ENCODE data around the gene YAE1.

The YAE1 gene

GRCh38 chr7:39567294-39567693 is 1.1 kb downstream of the YAE1 start:
- Histone ChIP-seq H3K23ac (ENCODE audit: low read length) (no peak overlapping the region), H3K79me2 (ENCODE audit: control insufficient read depth, insufficient read depth, low read length, poor library complexity) (peaks cover 5% of the 10 kb centered on the region), H3K14ac (ENCODE audit: low read length) (no peak overlapping the region), H3K4me1 (ENCODE audit: control insufficient read depth in 1 of 2, insufficient read depth in 2 of 2, low read length in 2 of 2) (peaks cover 0 to 2% of the 10 kb centered on the region in 2 experiments), H2AFZ (ENCODE audit: insufficient read depth, low read length, poor library complexity) (no peak overlapping the region), H3K4ac (ENCODE audit: low read depth, low read length) (no peak overlapping the region), H2BK12ac (ENCODE audit: low read length) (no peak overlapping the region), H3K79me1 (ENCODE audit: low read length) (peaks cover 8% of the 10 kb centered on the region), H2BK120ac (ENCODE audit: insufficient read depth, low read length, poor library complexity) (no peak overlapping the region), H4K91ac (ENCODE audit: low read depth, low read length) (no peak overlapping the region), H3K18ac (ENCODE audit: low read length) (no peak overlapping the region), H4K8ac (ENCODE audit: low read depth, low read length) (no peak overlapping the region), H2BK5ac (ENCODE audit: low read depth, low read length, poor library complexity) (no peak overlapping the region), H3K36me3 (ENCODE audit: control insufficient read depth in 1 of 2, insufficient read depth in 2 of 2, low read length in 2 of 2) (peaks cover 2 to 3% of the 10 kb centered on the region in 2 experiments), H3K27ac (ENCODE audit: low read depth, low read length) (no peak overlapping the region), H3K4me3 (ENCODE audit: low read depth, low read length) (no peak overlapping the region), H3K9me3 (ENCODE audit: insufficient read depth, low read depth, low read length) (no peaks in the 10 kb centered on the region), H2AK5ac (ENCODE audit: low read length) (no peak overlapping the region), H3K4me2 (ENCODE audit: low read length) (peak overlapping the region; percentile 71), H3K27me3 (ENCODE audit: insufficient read depth, low read length) (no peaks in the 10 kb centered on the region), H3K9ac (ENCODE audit: low read length) (no peak overlapping the region), H4K12ac (ENCODE audit: low read depth, low read length) (no peak overlapping the region)
- no peak for DNase-seq
- no CpG with 5 or more reads among the region's 2 CpGs for WGBS (ENCODE audit: extremely low coverage, insufficient coverage, insufficient read length)

GRCh38 chr7:39574673-39575349 is 8.6 kb downstream of the YAE1 start:
- Histone ChIP-seq H3K9ac (ENCODE audit: low read length) (no peak overlapping the region), H4K91ac (ENCODE audit: low read depth, low read length) (no peak overlapping the region), H3K27me3 (ENCODE audit: insufficient read depth, low read length) (no peaks in the 10 kb centered on the region), H3K4me3 (ENCODE audit: low read depth, low read length) (no peak overlapping the region), H3K18ac (ENCODE audit: low read length) (no peak overlapping the region), H3K14ac (ENCODE audit: low read length) (no peak overlapping the region), H2AK5ac (ENCODE audit: low read length) (no peak overlapping the region), H3K23ac (ENCODE audit: low read length) (no peak overlapping the region), H3K79me2 (ENCODE audit: control insufficient read depth, insufficient read depth, low read length, poor library complexity) (no peaks in the 10 kb centered on the region), H2BK120ac (ENCODE audit: insufficient read depth, low read length, poor library complexity) (no peak overlapping the region), H2BK12ac (ENCODE audit: low read length) (no peak overlapping the region), H2AFZ (ENCODE audit: insufficient read depth, low read length, poor library complexity) (no peak overlapping the region), H4K8ac (ENCODE audit: low read depth, low read length) (no peak overlapping the region), H3K79me1 (ENCODE audit: low read length) (no peaks in the 10 kb centered on the region), H3K27ac (ENCODE audit: low read depth, low read length) (no peak overlapping the region), H3K4me2 (ENCODE audit: low read length) (no peak overlapping the region), H3K9me3 (ENCODE audit: insufficient read depth, low read depth, low read length) (peaks cover 6% of the 10 kb centered on the region), H3K4me1 (ENCODE audit: control insufficient read depth in 1 of 2, insufficient read depth in 2 of 2, low read length in 2 of 2) (peaks cover 2 to 5% of the 10 kb centered on the region in 2 experiments), H3K36me3 (ENCODE audit: control insufficient read depth in 1 of 2, insufficient read depth in 2 of 2, low read length in 2 of 2) (peaks cover 9 to 15% of the 10 kb centered on the region in 2 experiments), H4K12ac (ENCODE audit: low read depth, low read length) (no peak overlapping the region), H3K4ac (ENCODE audit: low read depth, low read length) (no peak overlapping the region), H2BK5ac (ENCODE audit: low read depth, low read length, poor library complexity) (no peak overlapping the region)
- WGBS (ENCODE audit: extremely low coverage, insufficient coverage, insufficient read length) = no CpG with 5 or more reads among the region's 2 CpGs
- peak; percentile 42 to 68 for DNase-seq

- H3K14ac ChIP-seq (ENCODE audit: low read length) = no peak overlapping the region
- H3K4me2 ChIP-seq (ENCODE audit: low read length) = no peak overlapping the region
- peaks cover 6% of the 10 kb centered on the region for H3K9me3 ChIP-seq (ENCODE audit: insufficient read depth, low read depth, low read length)
- H3K4me1 ChIP-seq (ENCODE audit: control insufficient read depth in 1 of 2, insufficient read depth in 2 of 2, low read length in 2 of 2) = peaks cover 2 to 5% of the 10 kb centered on the region in 2 experiments
- no peak overlapping the region for H3K18ac ChIP-seq (ENCODE audit: low read length)
- no peak overlapping the region for H2BK5ac ChIP-seq (ENCODE audit: low read depth, low read length, poor library complexity)
- H3K79me1 ChIP-seq (ENCODE audit: low read length) = no peaks in the 10 kb centered on the region
- no peaks in the 10 kb centered on the region for H3K27me3 ChIP-seq (ENCODE audit: insufficient read depth, low read length)
- H3K36me3 ChIP-seq (ENCODE audit: control insufficient read depth in 1 of 2, insufficient read depth in 2 of 2, low read length in 2 of 2) = peaks cover 7 to 12% of the 10 kb centered on the region in 2 experiments
- H3K79me2 ChIP-seq (ENCODE audit: control insufficient read depth, insufficient read depth, low read length, poor library complexity) = no peaks in the 10 kb centered on the region
- H2BK12ac ChIP-seq (ENCODE audit: low read length) = no peak overlapping the region
- H4K91ac ChIP-seq (ENCODE audit: low read depth, low read length) = no peak overlapping the region
- H3K4me3 ChIP-seq (ENCODE audit: low read depth, low read length) = no peak overlapping the region
- H2BK120ac ChIP-seq (ENCODE audit: insufficient read depth, low read length, poor library complexity) = no peak overlapping the region
- H3K23ac ChIP-seq (ENCODE audit: low read length) = no peak overlapping the region
- no CpG with 5 or more reads among the region's 27 CpGs for WGBS (ENCODE audit: extremely low coverage, insufficient coverage, insufficient read length)
- no peak overlapping the region for H3K27ac ChIP-seq (ENCODE audit: low read depth, low read length)
- no peak overlapping the region for H4K12ac ChIP-seq (ENCODE audit: low read depth, low read length)
- H2AFZ ChIP-seq (ENCODE audit: insufficient read depth, low read length, poor library complexity) = no peak overlapping the region
- no peak overlapping the region for H3K9ac ChIP-seq (ENCODE audit: low read length)
- H2AK5ac ChIP-seq (ENCODE audit: low read length) = no peak overlapping the region
- H3K4ac ChIP-seq (ENCODE audit: low read depth, low read length) = no peak overlapping the region
- DNase-seq = no peak
- H4K8ac ChIP-seq (ENCODE audit: low read depth, low read length) = no peak overlapping the region
These were observed 11.1 kb downstream of the YAE1 start for GRCh38 chr7:39577229-39577874.

GRCh38 chr7:39580149-39580874 is 14.1 kb downstream of the YAE1 start:
- no peak overlapping the region for H3K23ac ChIP-seq (ENCODE audit: low read length)
- no peak overlapping the region for H3K14ac ChIP-seq (ENCODE audit: low read length)
- no peak overlapping the region for H3K4me2 ChIP-seq (ENCODE audit: low read length)
- H3K4me1 ChIP-seq (ENCODE audit: control insufficient read depth in 1 of 2, insufficient read depth in 2 of 2, low read length in 2 of 2) = no peaks in the 10 kb centered on the region
- no peaks in the 10 kb centered on the region for H3K79me1 ChIP-seq (ENCODE audit: low read length)
- DNase-seq = peak; percentile 81 to 96
- H3K4ac ChIP-seq (ENCODE audit: low read depth, low read length) = no peak overlapping the region
- no peak overlapping the region for H3K18ac ChIP-seq (ENCODE audit: low read length)
- no peak overlapping the region for H3K4me3 ChIP-seq (ENCODE audit: low read depth, low read length)
- no peak overlapping the region for H2AFZ ChIP-seq (ENCODE audit: insufficient read depth, low read length, poor library complexity)
- no peak overlapping the region for H3K9ac ChIP-seq (ENCODE audit: low read length)
- no CpG with 5 or more reads among the region's 8 CpGs for WGBS (ENCODE audit: extremely low coverage, insufficient coverage, insufficient read length)
- H4K12ac ChIP-seq (ENCODE audit: low read depth, low read length) = no peak overlapping the region
- no peak overlapping the region for H4K8ac ChIP-seq (ENCODE audit: low read depth, low read length)
- H3K9me3 ChIP-seq (ENCODE audit: insufficient read depth, low read depth, low read length) = peaks cover 6% of the 10 kb centered on the region
- no peak overlapping the region for H2BK5ac ChIP-seq (ENCODE audit: low read depth, low read length, poor library complexity)
- H3K36me3 ChIP-seq (ENCODE audit: control insufficient read depth in 1 of 2, insufficient read depth in 2 of 2, low read length in 2 of 2) = peaks cover 7% of the 10 kb centered on the region in 2 experiments
- no peak overlapping the region for H2BK120ac ChIP-seq (ENCODE audit: insufficient read depth, low read length, poor library complexity)
- no peak overlapping the region for H4K91ac ChIP-seq (ENCODE audit: low read depth, low read length)
- no peak overlapping the region for H3K27ac ChIP-seq (ENCODE audit: low read depth, low read length)
- H3K79me2 ChIP-seq (ENCODE audit: control insufficient read depth, insufficient read depth, low read length, poor library complexity) = no peaks in the 10 kb centered on the region
- no peak overlapping the region for H2AK5ac ChIP-seq (ENCODE audit: low read length)
- no peaks in the 10 kb centered on the region for H3K27me3 ChIP-seq (ENCODE audit: insufficient read depth, low read length)
- H2BK12ac ChIP-seq (ENCODE audit: low read length) = no peak overlapping the region
